ENCODE results near the gene DTNBP1.

DTNBP1 gene

GRCh38 chr6:15506066-15506465 is 156.8 kb downstream of the DTNBP1 start:
- Mint-ChIP-seq H3K36me3 (peaks cover 27% of the 10 kb centered on the region), H3K9me3 (no peaks in the 10 kb centered on the region), H3K4me1 (peaks cover 5% of the 10 kb centered on the region), H3K4me3 (no peak overlapping the region), H3K27me3 (no peaks in the 10 kb centered on the region), H3K27ac (no peak overlapping the region)
- no peak for ATAC-seq (ENCODE audit: low read depth)
- DNase-seq (ENCODE audit: low spot score in 2 of 2) = no peak

GRCh38 chr6:15505463-15505918 is 157.3 kb downstream of the DTNBP1 start:
- H3K27ac Mint-ChIP-seq = no peak overlapping the region
- no peak for DNase-seq (ENCODE audit: low spot score in 2 of 2)
- peaks cover 23% of the 10 kb centered on the region for H3K36me3 Mint-ChIP-seq

GRCh38 chr6:15504581-15505350 is 158.1 kb downstream of the DTNBP1 start:
- H3K27ac Mint-ChIP-seq = no peak overlapping the region
- no peak for DNase-seq (ENCODE audit: low spot score in 2 of 2)
- peaks cover 19% of the 10 kb centered on the region for H3K36me3 Mint-ChIP-seq
- H3K27me3 Mint-ChIP-seq = no peaks in the 10 kb centered on the region
- ATAC-seq (ENCODE audit: low read depth) = no peak
- H3K4me3 Mint-ChIP-seq = no peak overlapping the region
- H3K4me1 Mint-ChIP-seq = peaks cover 5% of the 10 kb centered on the region
- H3K9me3 Mint-ChIP-seq = no peaks in the 10 kb centered on the region

More at GRCh38 chr6:15505463-15505918, 157.3 kb downstream of the DTNBP1 start:
- ATAC-seq (ENCODE audit: low read depth) = no peak
- Mint-ChIP-seq H3K27me3 (no peaks in the 10 kb centered on the region), H3K4me3 (no peak overlapping the region), H3K9me3 (no peaks in the 10 kb centered on the region), H3K4me1 (peaks cover 5% of the 10 kb centered on the region)

GRCh38 chr6:15504040-15504495 is 158.8 kb downstream of the DTNBP1 start:
- ATAC-seq (ENCODE audit: low read depth) (no peak), DNase-seq (ENCODE audit: low spot score in 2 of 2) (no peak)
- Mint-ChIP-seq H3K4me3 (no peak overlapping the region), H3K36me3 (peaks cover 19% of the 10 kb centered on the region), H3K27ac (peak overlapping the region; percentile 65), H3K27me3 (no peaks in the 10 kb centered on the region), H3K9me3 (no peaks in the 10 kb centered on the region), H3K4me1 (peaks cover 5% of the 10 kb centered on the region)

GRCh38 chr6:15503346-15503680 is 159.5 kb downstream of the DTNBP1 start:
- Mint-ChIP-seq H3K27me3 (no peaks in the 10 kb centered on the region), H3K36me3 (peaks cover 17% of the 10 kb centered on the region), H3K9me3 (no peaks in the 10 kb centered on the region), H3K4me1 (peaks cover 5% of the 10 kb centered on the region), H3K4me3 (no peak overlapping the region), H3K27ac (peak overlapping the region; percentile 65)
- ATAC-seq (ENCODE audit: low read depth) (no peak), DNase-seq (ENCODE audit: low spot score in 2 of 2) (no peak)

- Mint-ChIP-seq H3K27ac (no peak overlapping the region), H3K27me3 (no peaks in the 10 kb centered on the region), H3K4me3 (no peak overlapping the region), H3K9me3 (no peaks in the 10 kb centered on the region), H3K4me1 (peaks cover 5% of the 10 kb centered on the region), H3K36me3 (peaks cover 15% of the 10 kb centered on the region)
- ATAC-seq (ENCODE audit: low read depth) (no peak), DNase-seq (ENCODE audit: low spot score in 2 of 2) (no peak)
Measured at GRCh38 chr6:15502446-15503345, 160.1 kb downstream of the DTNBP1 start.

- Mint-ChIP-seq H3K27me3 (no peaks in the 10 kb centered on the region), H3K4me3 (no peak overlapping the region), H3K27ac (no peak overlapping the region), H3K36me3 (peaks cover 14% of the 10 kb centered on the region), H3K4me1 (peaks cover 3% of the 10 kb centered on the region), H3K9me3 (no peaks in the 10 kb centered on the region)
- DNase-seq (ENCODE audit: low spot score in 2 of 2) (no peak), ATAC-seq (ENCODE audit: low read depth) (no peak)
Measured at GRCh38 chr6:15501826-15502445, 160.9 kb downstream of the DTNBP1 start.

- Mint-ChIP-seq H3K9me3 (no peaks in the 10 kb centered on the region), H3K36me3 (peaks cover 14% of the 10 kb centered on the region), H3K4me3 (no peak overlapping the region), H3K27ac (no peak overlapping the region), H3K27me3 (no peaks in the 10 kb centered on the region), H3K4me1 (peaks cover 3% of the 10 kb centered on the region)
- DNase-seq (ENCODE audit: low spot score in 2 of 2) (no peak), ATAC-seq (ENCODE audit: low read depth) (no peak)
Measured at GRCh38 chr6:15500901-15501825, 161.7 kb downstream of the DTNBP1 start.

- Mint-ChIP-seq H3K4me3 (no peak overlapping the region), H3K36me3 (peaks cover 19% of the 10 kb centered on the region), H3K9me3 (no peaks in the 10 kb centered on the region), H3K4me1 (peaks cover 3% of the 10 kb centered on the region), H3K27ac (no peak overlapping the region), H3K27me3 (no peaks in the 10 kb centered on the region)
- ATAC-seq (ENCODE audit: low read depth) (no peak), DNase-seq (ENCODE audit: low spot score in 2 of 2) (no peak)
Measured at GRCh38 chr6:15500078-15500740, 162.6 kb downstream of the DTNBP1 start.

GRCh38 chr6:15499591-15499990 is 163.2 kb downstream of the DTNBP1 start:
- no peak for DNase-seq (ENCODE audit: low spot score in 2 of 2)

GRCh38 chr6:15499125-15499524 is 163.7 kb downstream of the DTNBP1 start:
- Mint-ChIP-seq H3K27ac (no peak overlapping the region), H3K27me3 (no peaks in the 10 kb centered on the region), H3K9me3 (no peaks in the 10 kb centered on the region), H3K4me1 (peaks cover 3% of the 10 kb centered on the region), H3K36me3 (peaks cover 14% of the 10 kb centered on the region), H3K4me3 (no peak overlapping the region)
- DNase-seq (ENCODE audit: low spot score in 2 of 2) = no peak
- ATAC-seq (ENCODE audit: low read depth) = no peak

More at GRCh38 chr6:15499591-15499990, 163.2 kb downstream of the DTNBP1 start:
- Mint-ChIP-seq H3K9me3 (no peaks in the 10 kb centered on the region), H3K27me3 (no peaks in the 10 kb centered on the region), H3K27ac (no peak overlapping the region), H3K4me1 (peaks cover 3% of the 10 kb centered on the region), H3K4me3 (no peak overlapping the region), H3K36me3 (peaks cover 16% of the 10 kb centered on the region)
- no peak for ATAC-seq (ENCODE audit: low read depth)

- Mint-ChIP-seq H3K9me3 (no peaks in the 10 kb centered on the region), H3K36me3 (peaks cover 13% of the 10 kb centered on the region), H3K4me3 (no peak overlapping the region), H3K4me1 (peaks cover 2% of the 10 kb centered on the region), H3K27me3 (no peaks in the 10 kb centered on the region), H3K27ac (no peak overlapping the region)
- DNase-seq (ENCODE audit: low spot score in 2 of 2) = no peak
- ATAC-seq (ENCODE audit: low read depth) = no peak
Measured at GRCh38 chr6:15498640-15499039, 164.2 kb downstream of the DTNBP1 start.

Data from memory B cell (primary cell).